GM19035 (cell line): Measurements from ENCODE around the gene DHRS9.

ENCODE experiments used
- ATAC-seq: cut with Tn5 transposase; IDR thresholded peaks from one replicate; pipeline ENCODE4 v1.9.1; 2021; ENCODE audit not compliant: unreplicated experiment

Gene DHRS9

DNA sequence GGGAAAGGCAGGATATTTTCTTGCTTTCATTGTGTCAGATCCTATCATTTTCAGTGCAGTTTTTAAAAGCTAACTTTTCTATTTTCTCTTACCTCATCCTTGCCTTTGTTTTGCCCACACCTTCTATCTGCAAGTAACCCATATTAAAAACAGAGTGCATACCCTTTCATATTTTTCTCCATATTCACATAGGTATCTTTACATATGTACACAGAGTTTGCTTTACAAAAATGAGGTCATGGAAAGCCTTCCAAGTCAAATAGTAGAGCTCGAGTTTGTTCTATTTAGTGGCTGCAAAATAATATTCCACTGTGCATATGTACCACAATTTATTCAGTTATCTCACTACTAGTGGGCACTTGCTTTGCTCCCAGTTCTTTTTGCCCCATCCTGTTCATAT, 3.9 kb upstream of the DHRS9 start:
- no peak for ATAC-seq

- ATAC-seq: no peak
Measured at GRCh38 chr2:169065864-169066517, 3.4 kb upstream of the DHRS9 start.

- ATAC-seq: no peak
Measured at GRCh38 chr2:169066897-169067296, 2.5 kb upstream of the DHRS9 start.

- ATAC-seq: no peak
Measured at GRCh38 chr2:169069833-169070232, 470 bp downstream of the DHRS9 start.

DNA sequence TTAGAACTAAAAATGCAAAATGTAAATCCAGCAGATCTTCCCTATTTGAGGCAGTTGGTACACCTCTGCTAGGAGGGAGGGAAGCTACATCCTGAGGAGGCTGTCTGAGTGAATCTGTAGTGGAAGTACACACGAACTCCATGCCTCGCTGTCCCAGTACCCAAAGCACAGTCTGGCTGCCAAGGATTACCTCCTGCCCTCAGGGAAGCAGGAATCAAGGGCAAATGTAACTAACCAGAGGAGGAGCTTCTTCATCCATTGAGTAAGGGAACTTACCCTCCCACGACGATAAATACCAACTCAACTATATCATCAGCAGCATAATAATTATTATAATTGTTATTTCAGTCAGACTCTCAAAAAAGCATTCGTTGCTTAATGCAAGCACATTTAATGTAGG, 2.1 kb downstream of the DHRS9 start:
- ATAC-seq: no peak

GRCh38 chr2:169072163-169072925, 3.0 kb downstream of the DHRS9 start:
- no peak for ATAC-seq

- ATAC-seq: no peak
Measured at GRCh38 chr2:169073211-169073962, 4.0 kb downstream of the DHRS9 start.

DNA sequence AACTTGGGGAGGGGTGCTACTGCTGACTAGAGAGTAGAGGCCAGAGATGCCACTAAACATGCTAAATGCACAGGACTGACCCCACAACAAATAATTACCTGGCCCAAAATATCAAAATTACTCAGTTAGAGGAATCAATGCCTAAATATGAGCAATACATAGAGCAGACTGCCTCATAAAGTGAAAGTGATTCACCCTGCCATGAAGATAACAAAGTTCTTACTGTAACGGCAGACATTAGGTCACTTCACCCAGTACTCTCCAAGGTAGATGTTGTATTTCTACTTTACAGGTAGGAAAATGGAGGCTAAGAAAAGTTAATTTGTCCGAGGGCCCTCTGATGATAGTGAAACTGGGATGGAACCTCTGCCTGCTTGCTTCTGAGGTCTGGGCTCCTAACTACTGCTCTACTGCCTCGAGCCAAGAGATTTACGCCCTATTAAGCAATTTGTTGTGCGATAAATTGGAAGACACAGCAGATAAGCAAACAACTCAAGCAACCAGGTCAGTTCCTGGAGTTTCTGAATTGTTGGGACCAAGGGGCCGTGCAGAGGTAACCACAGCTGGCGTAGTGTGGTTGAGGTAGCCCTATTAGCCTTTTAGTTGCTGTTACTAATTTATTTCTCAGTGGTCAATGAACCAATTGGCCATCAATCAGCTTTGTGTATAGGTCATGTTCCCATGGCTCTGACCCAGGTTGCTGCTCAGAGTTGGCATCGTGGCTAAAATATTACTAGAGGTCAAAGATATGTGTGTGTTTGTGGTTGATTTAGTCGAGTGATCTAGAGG, 4.8 kb downstream of the DHRS9 start:
- ATAC-seq: no peak

GRCh38 chr2:169077674-169078240, 8.4 kb downstream of the DHRS9 start:
- no peak for ATAC-seq

- ATAC-seq: peak; percentile 74
Measured at GRCh38 chr2:169080250-169081069, 11.1 kb downstream of the DHRS9 start.

DNA sequence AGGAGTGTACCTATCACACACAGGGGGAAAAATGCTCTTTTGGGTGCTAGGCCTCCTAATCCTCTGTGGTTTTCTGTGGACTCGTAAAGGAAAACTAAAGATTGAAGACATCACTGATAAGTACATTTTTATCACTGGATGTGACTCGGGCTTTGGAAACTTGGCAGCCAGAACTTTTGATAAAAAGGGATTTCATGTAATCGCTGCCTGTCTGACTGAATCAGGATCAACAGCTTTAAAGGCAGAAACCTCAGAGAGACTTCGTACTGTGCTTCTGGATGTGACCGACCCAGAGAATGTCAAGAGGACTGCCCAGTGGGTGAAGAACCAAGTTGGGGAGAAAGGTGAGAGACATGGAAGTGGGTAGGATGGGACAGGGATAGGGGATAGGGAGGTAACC, 12.2 kb downstream of the DHRS9 start:
- ATAC-seq: no peak

DNA sequence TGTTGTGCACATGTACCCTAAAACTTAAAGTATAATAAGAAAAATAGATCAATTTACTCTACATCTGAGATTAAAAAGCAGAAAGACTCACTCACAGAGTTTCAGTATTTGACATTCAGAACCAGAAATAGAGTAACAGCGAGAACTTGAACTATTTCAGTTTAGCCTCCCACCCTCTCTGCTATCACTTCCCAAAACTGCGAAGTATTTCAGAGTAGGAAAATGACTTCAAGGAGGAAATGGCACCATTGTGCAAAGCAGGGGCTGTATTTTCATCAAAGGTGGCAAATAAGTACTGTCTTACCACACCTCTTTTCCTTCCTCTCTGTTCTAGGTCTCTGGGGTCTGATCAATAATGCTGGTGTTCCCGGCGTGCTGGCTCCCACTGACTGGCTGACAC, 13.6 kb downstream of the DHRS9 start:
- ATAC-seq: peak; percentile 57

GRCh38 chr2:169086893-169087467, 17.6 kb downstream of the DHRS9 start:
- ATAC-seq: no peak

- ATAC-seq: no peak
Measured at GRCh38 chr2:169087757-169088379, 18.5 kb downstream of the DHRS9 start.

DNA sequence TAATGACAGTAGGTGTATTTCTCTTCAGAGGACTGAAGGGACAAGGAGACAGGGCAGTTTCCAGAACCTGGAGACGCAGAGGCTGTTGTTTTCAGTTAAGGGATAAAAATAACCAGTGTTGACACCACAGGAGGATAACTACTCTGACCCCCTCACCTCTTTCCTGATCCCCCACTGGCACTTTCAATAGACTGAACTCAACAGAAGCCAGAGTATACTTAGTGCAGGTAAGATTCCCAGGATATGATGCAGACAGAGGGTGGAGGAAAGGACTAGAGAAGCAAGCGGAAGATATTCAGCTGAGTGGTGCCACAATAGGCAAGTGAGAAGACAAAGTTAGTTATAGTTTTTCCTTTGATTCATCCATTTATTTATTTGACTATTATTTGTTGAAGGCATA, 19.8 kb downstream of the DHRS9 start:
- ATAC-seq: no peak

GRCh38 chr2:169090133-169090820, 20.9 kb downstream of the DHRS9 start:
- ATAC-seq: no peak

DNA sequence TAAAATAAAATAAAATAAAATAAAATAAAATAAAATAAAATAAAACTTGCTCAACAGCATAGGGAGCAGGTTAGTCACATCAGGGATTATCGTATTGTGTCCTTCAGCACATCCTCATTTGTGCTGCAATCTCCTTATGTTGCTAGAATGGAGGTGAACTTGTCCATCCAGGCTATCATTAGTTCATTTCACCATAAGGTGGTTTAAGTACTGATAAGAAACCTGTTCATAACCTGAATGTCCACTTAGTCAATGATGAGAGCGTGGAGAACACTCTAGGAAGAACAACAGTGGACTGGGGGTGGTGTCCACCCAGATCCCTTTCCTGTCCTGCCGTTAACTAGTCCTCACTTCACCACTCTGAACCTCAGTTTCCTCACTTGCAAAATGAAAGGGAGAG, 21.9 kb downstream of the DHRS9 start:
- no peak for ATAC-seq

- no peak for ATAC-seq
Measured at GRCh38 chr2:169091761-169092519, 22.6 kb downstream of the DHRS9 start.
